ENCODE results near the gene THOC6.

DNA sequence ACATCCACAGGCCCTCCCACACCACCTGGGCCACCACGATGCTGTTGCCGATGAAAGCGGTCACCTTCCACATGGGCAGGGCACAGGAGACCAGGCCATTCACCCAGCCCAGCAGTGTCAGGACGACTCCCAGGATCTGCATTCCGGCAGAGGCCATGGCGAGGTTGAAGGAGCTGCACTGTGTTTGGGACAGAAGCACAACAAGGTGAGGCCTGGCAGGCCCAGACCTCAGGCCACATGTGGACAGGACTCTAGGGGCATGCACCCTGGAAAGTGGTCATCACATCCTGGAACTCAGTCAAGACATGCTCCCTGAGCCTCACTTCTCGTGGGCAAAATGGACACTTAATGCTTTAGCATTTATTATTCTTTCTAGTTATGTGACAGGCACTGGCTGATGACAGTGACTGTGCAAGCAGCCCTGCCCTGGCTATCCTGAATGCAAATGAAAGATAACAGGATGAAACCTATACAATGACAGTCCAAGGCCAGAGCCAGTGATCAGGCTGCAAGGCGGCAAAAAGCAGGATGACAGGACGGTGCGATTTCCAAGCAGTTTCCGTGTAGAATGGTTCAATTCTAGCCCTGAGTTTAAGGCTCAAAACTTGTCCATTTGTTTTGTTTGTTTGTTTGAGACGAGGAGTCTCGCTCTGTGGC, 7.8 kb upstream of the THOC6 start:
- TF ChIP-seq ELF4 (IDR thresholded peaks at IDR 0.05) (no peak), HDGF (IDR thresholded peaks at IDR 0.05; ENCODE audit: borderline replicate concordance) (no peak), BHLHE40 (IDR thresholded peaks at IDR 0.05; ENCODE audit: borderline replicate concordance) (no peak), LEF1 (IDR thresholded peaks at IDR 0.05; ENCODE audit: borderline replicate concordance) (no peak), CTBP1 (IDR thresholded peaks at IDR 0.05; ENCODE audit: borderline replicate concordance) (no peak), ARNT (IDR thresholded peaks at IDR 0.05) (no peak), FOXM1 (IDR thresholded peaks at IDR 0.05; ENCODE audit: borderline replicate concordance) (no peak), FOXA1 (IDR thresholded peaks at IDR 0.05) (no peak)
- TF ChIP-seq, protein P1, sequence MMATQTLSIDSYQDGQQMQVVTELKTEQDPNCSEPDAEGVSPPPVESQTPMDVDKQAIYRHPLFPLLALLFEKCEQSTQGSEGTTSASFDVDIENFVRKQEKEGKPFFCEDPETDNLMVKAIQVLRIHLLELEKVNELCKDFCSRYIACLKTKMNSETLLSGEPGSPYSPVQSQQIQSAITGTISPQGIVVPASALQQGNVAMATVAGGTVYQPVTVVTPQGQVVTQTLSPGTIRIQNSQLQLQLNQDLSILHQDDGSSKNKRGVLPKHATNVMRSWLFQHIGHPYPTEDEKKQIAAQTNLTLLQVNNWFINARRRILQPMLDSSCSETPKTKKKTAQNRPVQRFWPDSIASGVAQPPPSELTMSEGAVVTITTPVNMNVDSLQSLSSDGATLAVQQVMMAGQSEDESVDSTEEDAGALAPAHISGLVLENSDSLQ (IDR thresholded peaks at IDR 0.05): no peak
